ENCODE measurements around the gene SEMA5B. TPM values are rescaled to one million over a fixed set of nuclear protein-coding genes. Genes with fewer than 3 reads are reported as not detected.

Gene SEMA5B
- total RNA-seq, 3 donors from 2014 or later: 0.34 to 0.89 (median 0.35) TPM

GRCh38 chr3:122927726-122928125, 99.8 kb downstream of the SEMA5B start:
- TF ChIP-seq CTCF (IDR thresholded peaks at IDR 0.05): no peak
- Histone ChIP-seq H3K4me1 (ENCODE audit: low read depth) (no peaks in the 10 kb centered on the region), H3K36me3 (ENCODE audit: low read depth) (no peaks in the 10 kb centered on the region), H3K4me3 (no peak overlapping the region), H3K9me3 (no peaks in the 10 kb centered on the region)
- no peak for ATAC-seq
- intact Hi-C loops (cut with DNase I, micrococcal nuclease): no loop called here
- no peak for DNase-seq

DNA sequence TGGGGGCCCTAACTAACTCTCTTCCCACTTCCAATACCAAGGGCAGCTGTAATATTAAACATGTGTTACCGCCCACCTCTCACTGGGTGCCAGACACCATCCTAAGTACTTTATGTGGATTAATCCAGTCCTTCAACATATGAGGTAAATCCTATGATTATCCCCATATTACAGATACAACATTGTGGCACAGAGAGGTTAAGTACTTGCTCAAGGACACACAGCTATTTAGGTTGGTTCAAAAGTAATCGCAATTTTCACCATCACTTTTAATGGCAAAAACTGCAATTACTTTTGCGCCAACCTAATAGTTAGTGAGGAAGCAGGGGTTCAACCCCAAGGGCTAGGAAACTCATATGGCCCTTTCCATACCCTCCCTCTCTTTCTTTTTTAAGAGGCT, 100.8 kb downstream of the SEMA5B start:
- intact Hi-C loops (cut with DNase I, micrococcal nuclease): no loop called here
- H3K9me3 ChIP-seq: no peaks in the 10 kb centered on the region
- no peak for TF ChIP-seq CTCF (IDR thresholded peaks at IDR 0.05)
- H3K4me3 ChIP-seq: no peak overlapping the region
- H3K4me1 ChIP-seq (ENCODE audit: low read depth): peaks cover 5% of the 10 kb centered on the region
- no peaks in the 10 kb centered on the region for H3K36me3 ChIP-seq (ENCODE audit: low read depth)
- DNase-seq (no peak), ATAC-seq (no peak)

- no peak for TF ChIP-seq CTCF (IDR thresholded peaks at IDR 0.05)
- peaks cover 7% of the 10 kb centered on the region for H3K4me1 ChIP-seq (ENCODE audit: low read depth)
- intact Hi-C loops (cut with DNase I, micrococcal nuclease): no loop called here
- H3K9me3 ChIP-seq: no peaks in the 10 kb centered on the region
- no peak overlapping the region for H3K4me3 ChIP-seq
- DNase-seq (no peak), ATAC-seq (no peak)
- no peaks in the 10 kb centered on the region for H3K36me3 ChIP-seq (ENCODE audit: low read depth)
These were observed 101.2 kb downstream of the SEMA5B start for GRCh38 chr3:122926322-122926721.

GRCh38 chr3:122925756-122926155, 101.8 kb downstream of the SEMA5B start:
- DNase-seq (no peak), ATAC-seq (no peak)
- no peak for TF ChIP-seq CTCF (IDR thresholded peaks at IDR 0.05)
- Histone ChIP-seq H3K9me3 (no peaks in the 10 kb centered on the region), H3K4me3 (no peak overlapping the region), H3K36me3 (ENCODE audit: low read depth) (no peaks in the 10 kb centered on the region), H3K4me1 (ENCODE audit: low read depth) (peaks cover 7% of the 10 kb centered on the region)
- intact Hi-C loops (cut with DNase I, micrococcal nuclease): no loop called here

GRCh38 chr3:122924056-122924455, 103.5 kb downstream of the SEMA5B start:
- Histone ChIP-seq H3K4me3 (no peak overlapping the region), H3K36me3 (ENCODE audit: low read depth) (no peaks in the 10 kb centered on the region), H3K4me1 (ENCODE audit: low read depth) (peaks cover 7% of the 10 kb centered on the region), H3K9me3 (no peaks in the 10 kb centered on the region)
- DNase-seq: no peak
- TF ChIP-seq CTCF (IDR thresholded peaks at IDR 0.05): no peak
- intact Hi-C loops (cut with DNase I, micrococcal nuclease): no loop called here
- no peak for ATAC-seq

- no peak for DNase-seq
- no peak for ATAC-seq
- Histone ChIP-seq H3K4me3 (no peak overlapping the region), H3K36me3 (ENCODE audit: low read depth) (no peaks in the 10 kb centered on the region), H3K4me1 (ENCODE audit: low read depth) (peaks cover 7% of the 10 kb centered on the region), H3K9me3 (no peaks in the 10 kb centered on the region)
- intact Hi-C loops (cut with DNase I, micrococcal nuclease): no loop called here
- TF ChIP-seq CTCF (IDR thresholded peaks at IDR 0.05): no peak
These were observed 104.0 kb downstream of the SEMA5B start for GRCh38 chr3:122923611-122924010.
